Vagina (tissue), 2 donors: ENCODE results near the gene NOM1. TPM values are rescaled to one million over a fixed set of nuclear protein-coding genes. Genes with fewer than 3 reads are reported as not detected.
A peak's percentile ranks its signal among the peaks of the same experiment; 100 is the strongest.

ENCODE experiments used
- DNase-seq, 2 donors: peaks; one replicate each; pipeline ENCODE4 v3.0.0-alpha.2; 2017; ENCODE audit errors: extremely low spot score in 2 of 2
- H3K27ac ChIP-seq: fragments of 200-600 bp; sonication (generic); one replicate; pipeline ENCODE4 v1.5.1; 2019
- H3K27me3 ChIP-seq: fragments of 200-600 bp; sonication (generic); one replicate; pipeline ENCODE4 v1.5.1; 2019
- H3K36me3 ChIP-seq, 2 donors: fragments of 200-600 bp; sonication (generic); one replicate each; pipeline ENCODE4 v1.5.1; 2017 to 2019
- H3K4me1 ChIP-seq: fragments of 200-600 bp; sonication (generic); one replicate; pipeline ENCODE4 v1.5.1; 2019
- H3K4me3 ChIP-seq, 2 donors: fragments of 200-600 bp; sonication (generic); 1 replicate in 1 of 2; 2 replicates in 1 of 2; pipeline ENCODE4 v1.5.1; 2016 to 2019
- H3K9me3 ChIP-seq: fragments of 200-600 bp; sonication (generic); one replicate; pipeline ENCODE4 v1.5.1; 2019
- POLR2A ChIP-seq, 2 donors: fragments of 450-650 bp; IDR thresholded peaks; one replicate each; pipeline ENCODE4 v1.6.1; 2017; ENCODE audit warnings: antibody characterized with exemption in 2 of 2, mild to moderate bottlenecking in 2 of 2, moderate library complexity in 2 of 2
- POLR2AphosphoS5 ChIP-seq, 2 donors: sonication (generic); formaldehyde crosslinking; IDR thresholded peaks; one replicate each; pipeline ENCODE4 v1.9.0; 2017; ENCODE audit warnings: antibody characterized with exemption in 2 of 2, mild to moderate bottlenecking in 2 of 2, low read depth in 1 of 2; ENCODE audit not compliant: insufficient read depth in 1 of 2
- intact Hi-C: fragments of 100-400 bp; cut with DNase I; formaldehyde crosslinking; loops from one replicate; pipeline ENCODE4 v1.15.1; 2023
- total RNA-seq: library from RNA; depleted of rRNA; stranded (reverse); fragments of >200 nt; gene quantifications from one replicate; pipeline ENCODE4 v1.2.3, GENCODE V29; 2016
- TF ChIP-seq, protein P1 (sequence below), 3 experiments: fragments of 450-650 bp in 2 of 3; fragments of 200-600 bp in 1 of 3; sonication (generic) in 1 of 3; IDR thresholded peaks; one replicate each; pipeline ENCODE4 v1.5.1; 2017 to 2019; ENCODE audit warnings: antibody characterized with exemption in 3 of 3, mild to moderate bottlenecking in 2 of 3, moderate library complexity in 2 of 3

The NOM1 gene
- total RNA-seq, 1 donor from 2014 or later, result 28.5 TPM

DNA sequence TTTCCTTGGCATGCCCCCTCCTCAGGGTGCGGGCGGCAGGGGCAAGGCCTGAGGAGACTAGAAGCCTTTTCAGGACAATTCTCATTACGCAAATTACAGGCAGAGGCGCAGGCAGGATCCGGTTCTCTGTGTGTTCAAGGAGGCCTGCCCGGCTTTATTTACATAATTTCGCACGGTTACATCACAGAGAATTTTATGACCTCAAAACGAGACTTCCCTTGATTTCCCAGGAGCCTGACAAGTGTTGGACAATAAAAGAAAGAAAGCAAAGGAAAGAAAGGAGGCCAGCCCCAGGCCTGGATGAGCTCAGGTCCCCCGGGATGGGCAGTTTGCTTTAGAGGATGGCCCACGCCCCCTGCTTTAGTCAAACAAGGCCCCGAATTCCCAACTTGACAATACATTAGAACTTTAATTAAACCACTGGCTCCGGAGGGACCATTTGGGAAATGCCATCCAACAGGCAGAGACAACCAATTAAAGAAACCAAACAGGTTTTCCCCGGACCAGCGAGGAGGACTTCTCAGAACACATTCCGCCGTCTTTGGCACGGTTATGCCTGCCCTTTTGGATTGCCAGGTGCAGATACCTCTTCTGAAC, 58.1 kb downstream of the NOM1 start:
- Histone ChIP-seq H3K36me3 (no peaks in the 10 kb centered on the region), H3K27ac (no peak overlapping the region), H3K4me1 (peaks cover 38% of the 10 kb centered on the region), H3K4me3 (no peak overlapping the region), H3K9me3 (no peaks in the 10 kb centered on the region), H3K27me3 (peaks cover 27% of the 10 kb centered on the region)
- no peak for TF ChIP-seq POLR2AphosphoS5 (IDR thresholded peaks at IDR 0.05; ENCODE audit: insufficient read depth in 1 of 2, low read depth in 1 of 2)
- TF ChIP-seq, protein P1, sequence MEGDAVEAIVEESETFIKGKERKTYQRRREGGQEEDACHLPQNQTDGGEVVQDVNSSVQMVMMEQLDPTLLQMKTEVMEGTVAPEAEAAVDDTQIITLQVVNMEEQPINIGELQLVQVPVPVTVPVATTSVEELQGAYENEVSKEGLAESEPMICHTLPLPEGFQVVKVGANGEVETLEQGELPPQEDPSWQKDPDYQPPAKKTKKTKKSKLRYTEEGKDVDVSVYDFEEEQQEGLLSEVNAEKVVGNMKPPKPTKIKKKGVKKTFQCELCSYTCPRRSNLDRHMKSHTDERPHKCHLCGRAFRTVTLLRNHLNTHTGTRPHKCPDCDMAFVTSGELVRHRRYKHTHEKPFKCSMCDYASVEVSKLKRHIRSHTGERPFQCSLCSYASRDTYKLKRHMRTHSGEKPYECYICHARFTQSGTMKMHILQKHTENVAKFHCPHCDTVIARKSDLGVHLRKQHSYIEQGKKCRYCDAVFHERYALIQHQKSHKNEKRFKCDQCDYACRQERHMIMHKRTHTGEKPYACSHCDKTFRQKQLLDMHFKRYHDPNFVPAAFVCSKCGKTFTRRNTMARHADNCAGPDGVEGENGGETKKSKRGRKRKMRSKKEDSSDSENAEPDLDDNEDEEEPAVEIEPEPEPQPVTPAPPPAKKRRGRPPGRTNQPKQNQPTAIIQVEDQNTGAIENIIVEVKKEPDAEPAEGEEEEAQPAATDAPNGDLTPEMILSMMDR (IDR thresholded peaks at IDR 0.05), result no peak
- TF ChIP-seq POLR2A (IDR thresholded peaks at IDR 0.05), result no peak
- DNase-seq, result no peak
- intact Hi-C loops, result no loop called here

DNA sequence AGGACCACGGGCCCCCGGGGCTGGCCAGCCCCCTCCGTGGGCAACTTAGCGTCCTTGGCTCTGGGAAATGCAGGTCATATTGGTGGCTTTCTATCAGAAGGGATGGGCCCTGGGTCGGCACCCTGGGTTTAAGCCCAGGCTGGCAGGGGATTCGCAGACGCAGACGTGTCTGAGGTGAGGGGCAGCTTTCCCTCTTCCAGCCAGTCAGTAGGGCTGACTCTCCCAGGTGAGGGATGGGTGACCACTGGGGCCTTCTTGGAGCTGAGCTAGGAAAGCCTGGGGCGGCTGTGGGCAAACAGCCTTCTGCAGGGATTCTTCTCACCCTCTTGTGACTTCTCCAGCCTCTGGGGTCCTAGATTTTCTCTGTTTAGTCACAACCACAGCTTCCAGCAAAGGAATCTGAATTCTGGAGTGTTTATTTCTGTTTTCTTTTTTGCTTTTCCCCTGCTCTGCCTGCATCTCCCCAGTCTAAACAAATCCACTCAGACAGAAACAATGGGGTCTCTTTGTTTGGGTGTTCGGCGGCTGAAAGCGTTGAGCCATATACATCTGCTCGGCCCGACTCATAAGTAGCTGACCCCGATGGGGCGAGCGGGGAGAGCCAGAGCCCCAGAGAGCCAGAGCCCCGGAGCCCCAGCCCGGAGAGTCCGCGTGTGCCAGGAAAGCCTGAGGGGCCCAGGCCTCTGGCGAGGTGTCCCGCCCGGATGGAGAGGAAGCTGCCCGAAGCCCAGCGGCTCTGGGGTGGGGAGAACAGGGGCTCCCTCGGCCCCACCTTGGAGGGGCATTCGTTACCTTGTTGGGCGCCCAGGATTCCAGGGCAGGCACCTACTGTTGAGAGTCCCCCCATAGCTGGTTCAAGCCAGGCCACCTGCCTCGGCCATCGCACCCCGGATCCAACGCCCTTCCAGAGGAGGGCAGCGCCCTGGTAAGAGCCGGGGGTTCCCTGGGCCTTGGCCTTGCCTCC, 59.0 kb downstream of the NOM1 start:
- no peak overlapping the region for H3K27ac ChIP-seq
- DNase-seq, result no peak
- intact Hi-C loops, result no loop called here

DNA sequence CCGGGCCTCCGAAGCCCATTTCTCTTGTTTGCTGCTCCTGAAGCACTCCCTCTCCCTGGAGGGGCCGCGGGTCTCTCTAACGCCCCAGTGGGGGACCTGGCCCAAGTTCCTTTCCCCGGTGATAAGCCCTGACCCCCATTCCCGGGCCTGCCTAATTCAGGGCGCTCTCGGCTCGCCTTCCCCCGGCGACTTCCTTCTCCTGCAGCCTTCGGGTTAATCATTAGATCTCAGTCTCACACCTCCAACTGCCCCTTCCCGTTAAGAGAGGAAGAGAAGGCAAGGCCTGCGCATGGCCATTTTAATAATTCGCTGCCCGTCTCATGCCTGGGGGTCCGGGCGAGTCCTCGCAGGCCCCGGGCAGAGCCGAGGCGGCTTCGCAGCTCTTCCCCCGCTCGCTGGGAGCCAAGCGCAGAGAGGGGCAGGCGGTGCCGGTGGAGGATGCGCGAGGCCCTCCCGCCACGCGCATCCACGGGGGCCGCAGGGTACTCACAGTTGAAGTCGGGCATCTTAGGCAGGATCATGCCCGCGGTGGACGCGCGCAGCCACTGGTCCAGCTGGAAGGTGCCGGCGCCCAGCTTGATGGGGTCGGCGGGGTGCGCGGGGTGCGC, 59.8 kb downstream of the NOM1 start:
- peaks cover 22% of the 10 kb centered on the region for H3K27me3 ChIP-seq
- intact Hi-C loops, result no loop called here
- no peak for DNase-seq
- no peaks in the 10 kb centered on the region for H3K36me3 ChIP-seq
- no peak overlapping the region for H3K27ac ChIP-seq
- TF ChIP-seq, protein P1 (IDR thresholded peaks at IDR 0.05), result no peak
- TF ChIP-seq POLR2AphosphoS5 (IDR thresholded peaks at IDR 0.05; ENCODE audit: insufficient read depth in 1 of 2, low read depth in 1 of 2) (no peak), POLR2A (IDR thresholded peaks at IDR 0.05) (no peak)
- peaks cover 23% of the 10 kb centered on the region for H3K4me1 ChIP-seq
- H3K9me3 ChIP-seq, result no peaks in the 10 kb centered on the region
- no peak overlapping the region for H3K4me3 ChIP-seq

More for the DNA sequence above, 59.0 kb downstream of the NOM1 start:
- Histone ChIP-seq H3K36me3 (no peaks in the 10 kb centered on the region), H3K4me1 (peaks cover 31% of the 10 kb centered on the region), H3K9me3 (no peaks in the 10 kb centered on the region), H3K4me3 (no peak overlapping the region), H3K27me3 (peaks cover 24% of the 10 kb centered on the region)
- TF ChIP-seq POLR2AphosphoS5 (IDR thresholded peaks at IDR 0.05; ENCODE audit: insufficient read depth in 1 of 2, low read depth in 1 of 2) (no peak), POLR2A (IDR thresholded peaks at IDR 0.05) (no peak)
- TF ChIP-seq, protein P1 (IDR thresholded peaks at IDR 0.05), result no peak

DNA sequence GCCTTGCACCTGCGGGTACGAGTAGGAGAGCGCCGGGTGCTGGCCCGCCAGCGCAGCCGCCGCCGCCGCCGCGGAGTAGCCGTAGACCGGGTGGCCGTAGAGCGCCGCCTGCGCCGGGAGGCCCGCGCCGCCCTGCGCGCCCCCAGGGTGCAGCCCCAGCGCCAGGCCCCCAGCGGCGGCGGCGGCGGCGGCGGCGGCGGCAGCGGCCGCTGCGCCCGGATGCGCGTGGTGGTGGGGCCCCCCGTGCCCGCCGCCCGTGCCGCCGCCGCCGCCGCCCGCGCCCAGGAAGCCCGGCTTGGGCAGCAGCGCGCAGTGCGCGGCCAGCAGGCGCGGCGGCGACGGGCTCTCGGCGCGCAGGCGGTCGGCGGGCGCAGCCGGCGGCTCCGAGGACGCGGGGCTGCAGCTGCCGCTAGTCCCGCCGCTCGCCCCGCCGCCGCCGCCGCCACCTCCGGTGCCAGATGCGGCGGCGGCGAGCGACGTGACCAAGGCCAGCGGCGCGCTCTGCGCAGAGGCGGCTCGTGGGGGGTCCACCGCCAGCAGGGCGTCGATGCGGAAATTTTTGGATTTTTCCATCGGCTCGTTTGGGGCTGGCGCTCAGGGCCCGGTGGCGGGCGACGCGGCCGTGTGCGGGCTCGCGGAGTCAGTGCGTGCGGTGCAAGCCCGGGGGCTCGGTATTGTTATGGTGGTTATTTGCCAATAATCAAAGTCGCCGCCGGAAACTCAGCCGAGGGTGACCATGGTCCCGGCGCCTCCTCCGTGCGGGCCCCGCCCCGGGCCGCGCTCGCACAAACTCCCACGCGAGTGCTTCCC, 60.5 kb downstream of the NOM1 start:
- Histone ChIP-seq H3K4me1 (peaks cover 16% of the 10 kb centered on the region), H3K27me3 (peaks cover 24% of the 10 kb centered on the region), H3K9me3 (no peaks in the 10 kb centered on the region), H3K36me3 (no peaks in the 10 kb centered on the region), H3K27ac (no peak overlapping the region), H3K4me3 (peak overlapping the region; percentile 36 to 40)
- no peak for DNase-seq
- intact Hi-C loops, result no loop called here
- no peak for TF ChIP-seq POLR2AphosphoS5 (IDR thresholded peaks at IDR 0.05; ENCODE audit: insufficient read depth in 1 of 2, low read depth in 1 of 2)
- TF ChIP-seq, protein P1 (IDR thresholded peaks at IDR 0.05), result no peak
- TF ChIP-seq POLR2A (IDR thresholded peaks at IDR 0.05), result no peak
